IPS-20b (cell line): Measurements from ENCODE around the gene ATG2A.
A peak's percentile ranks its signal among the peaks of the same experiment; 100 is the strongest.

ENCODE experiments used
- H3K27ac ChIP-seq: one replicate; pipeline ENCODE4 v1.5.1; 2013; ENCODE audit warnings: low read length
- H3K27me3 ChIP-seq: 2 replicates; pipeline ENCODE4 v1.6.1; 2013; ENCODE audit warnings: mild to moderate bottlenecking, low read length, inconsistent platforms; ENCODE audit not compliant: insufficient read depth
- H3K36me3 ChIP-seq: 2 replicates; pipeline ENCODE4 v1.6.1; 2013; ENCODE audit warnings: low read depth, mild to moderate bottlenecking, inconsistent platforms, low read length, moderate library complexity; ENCODE audit not compliant: insufficient read depth
- H3K4me1 ChIP-seq: 2 replicates; pipeline ENCODE4 v1.6.1; 2013; ENCODE audit warnings: mild to moderate bottlenecking, control low read depth, inconsistent platforms, low read length, moderate library complexity; ENCODE audit not compliant: insufficient read depth
- H3K4me3 ChIP-seq: 2 replicates; pipeline ENCODE4 v1.5.1; 2013; ENCODE audit warnings: mild to moderate bottlenecking, low read length, inconsistent platforms
- H3K9ac ChIP-seq: 2 replicates; pipeline ENCODE4 v1.6.1; 2013; ENCODE audit warnings: low read depth, mild to moderate bottlenecking, inconsistent platforms, low read length, moderate library complexity
- H3K9me3 ChIP-seq: 2 replicates; pipeline ENCODE4 v1.6.1; 2013; ENCODE audit warnings: mild to moderate bottlenecking, low read depth, low read length, inconsistent platforms; ENCODE audit not compliant: insufficient read depth

Gene ATG2A

GRCh38 chr11:64933935-64934681 lies 17.1 kb upstream of the ATG2A start:
- Histone ChIP-seq H3K9me3 (no peaks in the 10 kb centered on the region), H3K9ac (no peak overlapping the region), H3K27me3 (no peaks in the 10 kb centered on the region), H3K4me1 (peaks cover 13% of the 10 kb centered on the region), H3K4me3 (no peak overlapping the region), H3K36me3 (no peaks in the 10 kb centered on the region), H3K27ac (no peak overlapping the region)

- Histone ChIP-seq H3K27ac (no peak overlapping the region), H3K27me3 (no peaks in the 10 kb centered on the region), H3K9me3 (no peaks in the 10 kb centered on the region), H3K4me1 (peaks cover 13% of the 10 kb centered on the region), H3K9ac (no peak overlapping the region), H3K4me3 (no peak overlapping the region), H3K36me3 (no peaks in the 10 kb centered on the region)
Observed at GRCh38 chr11:64933213-64933934, 16.4 kb upstream of the ATG2A start.

- Histone ChIP-seq H3K27ac (no peak overlapping the region), H3K36me3 (no peaks in the 10 kb centered on the region), H3K4me3 (no peak overlapping the region), H3K9me3 (no peaks in the 10 kb centered on the region), H3K27me3 (no peaks in the 10 kb centered on the region), H3K4me1 (peaks cover 13% of the 10 kb centered on the region), H3K9ac (no peak overlapping the region)
Observed at GRCh38 chr11:64932324-64932723, 15.3 kb upstream of the ATG2A start.

- Histone ChIP-seq H3K27me3 (no peaks in the 10 kb centered on the region), H3K27ac (no peak overlapping the region), H3K9me3 (no peaks in the 10 kb centered on the region), H3K4me3 (no peak overlapping the region), H3K4me1 (peaks cover 11% of the 10 kb centered on the region), H3K36me3 (no peaks in the 10 kb centered on the region), H3K9ac (no peak overlapping the region)
Observed at GRCh38 chr11:64931290-64931689, 14.3 kb upstream of the ATG2A start.

- no peak overlapping the region for H3K27ac ChIP-seq
- H3K27me3 ChIP-seq, result peaks cover 2% of the 10 kb centered on the region; the same call in 1 of the 2 replicates
- peaks cover 2% of the 10 kb centered on the region for H3K4me1 ChIP-seq
- no peak overlapping the region for H3K4me3 ChIP-seq
- no peaks in the 10 kb centered on the region for H3K36me3 ChIP-seq
- H3K9me3 ChIP-seq, result no peaks in the 10 kb centered on the region
- H3K9ac ChIP-seq, result no peak overlapping the region
Observed at GRCh38 chr11:64930340-64930739, 13.3 kb upstream of the ATG2A start.

GRCh38 chr11:64929625-64930024 lies 12.6 kb upstream of the ATG2A start:
- Histone ChIP-seq H3K27ac (no peak overlapping the region), H3K9ac (no peak overlapping the region), H3K36me3 (no peaks in the 10 kb centered on the region), H3K27me3 (peaks cover 8% of the 10 kb centered on the region; the same call in 1 of the 2 replicates), H3K4me1 (no peaks in the 10 kb centered on the region), H3K9me3 (no peaks in the 10 kb centered on the region), H3K4me3 (no peak overlapping the region)

GRCh38 chr11:64928957-64929356 lies 11.9 kb upstream of the ATG2A start:
- Histone ChIP-seq H3K9ac (no peak overlapping the region), H3K4me3 (no peak overlapping the region), H3K9me3 (no peaks in the 10 kb centered on the region), H3K27ac (no peak overlapping the region), H3K4me1 (no peaks in the 10 kb centered on the region), H3K36me3 (no peaks in the 10 kb centered on the region), H3K27me3 (peaks cover 8% of the 10 kb centered on the region; the same call in 1 of the 2 replicates)

- Histone ChIP-seq H3K4me1 (peaks cover 3% of the 10 kb centered on the region; the same call in 1 of the 2 replicates), H3K9ac (no peak overlapping the region), H3K27me3 (peaks cover 8% of the 10 kb centered on the region; the same call in 1 of the 2 replicates), H3K9me3 (no peaks in the 10 kb centered on the region), H3K4me3 (no peak overlapping the region), H3K27ac (no peak overlapping the region), H3K36me3 (no peaks in the 10 kb centered on the region)
Observed at GRCh38 chr11:64926689-64927088, 9.7 kb upstream of the ATG2A start.

- peaks cover 8% of the 10 kb centered on the region; the same call in 1 of the 2 replicates for H3K27me3 ChIP-seq
- H3K4me1 ChIP-seq, result peaks cover 3% of the 10 kb centered on the region; the same call in 1 of the 2 replicates
- no peaks in the 10 kb centered on the region for H3K36me3 ChIP-seq
- no peak overlapping the region; the same call in 1 of the 2 replicates for H3K4me3 ChIP-seq
- H3K9me3 ChIP-seq, result no peaks in the 10 kb centered on the region
- H3K9ac ChIP-seq, result no peak overlapping the region; the same call in 1 of the 2 replicates
- no peak overlapping the region for H3K27ac ChIP-seq
Observed at GRCh38 chr11:64925536-64926436, 8.8 kb upstream of the ATG2A start.

- H3K9me3 ChIP-seq, result no peaks in the 10 kb centered on the region
- H3K4me3 ChIP-seq, result peak overlapping the region; percentile 63
- H3K27me3 ChIP-seq, result peaks cover 8% of the 10 kb centered on the region; the same call in 1 of the 2 replicates
- peaks cover 3% of the 10 kb centered on the region; the same call in 1 of the 2 replicates for H3K4me1 ChIP-seq
- no peaks in the 10 kb centered on the region for H3K36me3 ChIP-seq
- no peak overlapping the region for H3K27ac ChIP-seq
- peak overlapping the region; percentile 59; the same call in 1 of the 2 replicates for H3K9ac ChIP-seq
Observed at GRCh38 chr11:64924910-64925284, 7.9 kb upstream of the ATG2A start.
